ENCODE measurements around the gene CDX1.

CDX1 gene
- total RNA-seq, result 0 reads per million in 2 donors

DNA sequence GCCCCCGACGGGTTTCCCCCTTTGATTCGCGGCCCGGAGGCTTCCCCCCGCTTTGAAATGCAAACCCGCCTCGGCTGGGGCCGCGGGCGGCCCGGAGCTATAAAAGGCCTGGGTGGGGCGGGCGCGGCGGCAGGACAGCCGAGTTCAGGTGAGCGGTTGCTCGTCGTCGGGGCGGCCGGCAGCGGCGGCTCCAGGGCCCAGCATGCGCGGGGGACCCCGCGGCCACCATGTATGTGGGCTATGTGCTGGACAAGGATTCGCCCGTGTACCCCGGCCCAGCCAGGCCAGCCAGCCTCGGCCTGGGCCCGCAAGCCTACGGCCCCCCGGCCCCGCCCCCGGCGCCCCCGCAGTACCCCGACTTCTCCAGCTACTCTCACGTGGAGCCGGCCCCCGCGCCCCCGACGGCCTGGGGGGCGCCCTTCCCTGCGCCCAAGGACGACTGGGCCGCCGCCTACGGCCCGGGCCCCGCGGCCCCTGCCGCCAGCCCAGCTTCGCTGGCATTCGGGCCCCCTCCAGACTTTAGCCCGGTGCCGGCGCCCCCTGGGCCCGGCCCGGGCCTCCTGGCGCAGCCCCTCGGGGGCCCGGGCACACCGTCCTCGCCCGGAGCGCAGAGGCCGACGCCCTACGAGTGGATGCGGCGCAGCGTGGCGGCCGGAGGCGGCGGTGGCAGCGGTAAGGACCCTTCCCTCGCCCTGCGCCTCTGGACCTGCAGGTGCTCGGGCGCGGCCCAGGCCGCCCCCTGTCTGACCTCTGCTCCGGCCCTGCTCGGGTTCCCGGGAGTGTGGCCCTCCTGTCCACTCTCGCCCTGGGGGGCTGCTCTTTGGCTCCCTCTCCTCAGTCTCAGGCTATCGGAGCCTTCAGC is at the start of gene CDX1:
Gene CDX1, plus strand, starts transcription at position 129 of the 862 bp plus-strand sequence. Its CDS starts 99 bp downstream, at position 228.
- no peak for DNase-seq

- no peak for DNase-seq
Observed at GRCh38 chr5:150117945-150118560, 48.5 kb upstream of the CDX1 start.

GRCh38 chr5:150118561-150119229 is 47.9 kb upstream of the CDX1 start:
- DNase-seq, result no peak

DNA sequence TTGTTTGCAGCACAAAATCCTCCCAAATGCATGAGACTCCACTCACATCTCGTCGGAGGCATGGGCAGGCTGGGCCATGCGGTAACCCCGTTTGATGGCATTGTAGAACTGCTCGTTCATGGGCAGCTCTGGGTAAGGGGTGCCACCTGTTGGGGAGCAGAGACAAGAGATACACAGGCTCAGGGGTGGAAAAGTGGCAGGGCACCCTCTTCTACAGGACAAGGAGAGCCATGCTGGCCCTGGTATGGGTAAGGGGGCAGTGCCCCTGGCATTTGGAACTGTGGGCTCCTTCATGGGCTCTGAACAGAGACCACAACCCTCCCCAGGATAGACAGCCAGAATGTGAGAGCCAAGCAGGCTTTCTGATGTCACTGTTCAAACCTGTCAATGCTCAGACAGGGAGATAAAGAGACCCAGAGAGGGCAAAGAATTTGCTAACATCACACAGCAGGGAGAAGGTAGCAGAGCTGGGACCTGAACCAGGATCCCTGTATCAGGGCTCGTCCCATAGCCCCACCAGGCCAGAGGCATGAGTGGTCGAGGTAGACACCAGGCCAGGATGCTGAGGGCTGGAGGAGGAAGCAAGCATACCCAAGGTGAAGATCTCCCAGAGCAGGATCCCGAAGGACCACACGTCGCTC is 47.0 kb upstream of the CDX1 start:
- DNase-seq, result no peak

GRCh38 chr5:150120062-150120441 is 46.5 kb upstream of the CDX1 start:
- DNase-seq, result no peak

GRCh38 chr5:150120617-150121447 is 45.7 kb upstream of the CDX1 start:
- DNase-seq, result no peak

DNA sequence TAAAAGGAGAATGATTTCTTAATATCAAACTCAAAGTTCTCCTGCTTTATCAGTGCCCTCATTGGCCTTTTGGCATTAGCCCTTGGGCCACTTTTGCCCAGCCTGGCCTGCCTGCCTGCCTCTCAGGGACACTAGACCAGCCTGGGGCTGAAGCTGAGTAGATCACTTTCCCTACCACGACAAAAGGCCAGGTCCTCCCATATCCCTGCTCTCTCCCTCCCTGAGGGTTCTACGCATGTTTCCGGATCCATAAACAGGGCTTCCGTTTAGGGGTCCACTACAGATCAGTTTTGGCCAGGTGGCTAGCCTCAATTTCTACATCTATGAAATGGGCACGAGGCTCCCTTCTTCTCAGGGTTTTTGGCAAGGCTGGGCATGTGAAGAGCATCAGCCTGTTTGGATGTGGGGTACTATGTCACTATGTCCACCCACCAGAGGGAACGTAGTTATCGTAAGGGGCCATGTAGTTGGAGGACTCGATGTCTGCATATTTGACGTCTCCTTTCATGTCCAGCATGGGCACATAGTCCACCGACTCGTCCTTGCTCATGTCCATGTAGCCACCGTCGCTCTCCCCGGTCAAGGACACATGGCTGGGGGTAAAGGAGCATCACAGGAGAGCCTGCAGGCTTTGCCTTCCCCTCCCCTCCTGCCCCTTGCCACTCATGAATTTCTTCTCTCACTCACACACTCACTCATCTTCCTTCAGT is 45.0 kb upstream of the CDX1 start:
- DNase-seq, result no peak

DNA sequence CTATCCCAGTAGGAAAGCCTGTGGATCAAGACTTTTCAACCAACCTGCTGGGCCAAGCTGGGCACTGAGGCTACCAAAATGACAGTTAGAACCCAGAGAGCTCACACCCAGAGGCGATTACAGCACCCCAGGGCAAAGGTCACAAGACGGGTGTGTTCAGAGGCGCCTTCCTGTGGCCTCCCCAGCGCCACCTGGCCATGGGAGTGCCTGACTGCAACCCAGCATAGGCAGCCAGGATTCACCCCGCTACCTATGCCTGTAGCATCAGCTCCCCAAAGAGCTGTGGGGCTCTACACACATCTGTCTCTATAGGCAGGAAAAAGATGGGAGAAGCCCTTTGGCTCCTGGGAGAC is 44.4 kb upstream of the CDX1 start:
- DNase-seq, result no peak

DNA sequence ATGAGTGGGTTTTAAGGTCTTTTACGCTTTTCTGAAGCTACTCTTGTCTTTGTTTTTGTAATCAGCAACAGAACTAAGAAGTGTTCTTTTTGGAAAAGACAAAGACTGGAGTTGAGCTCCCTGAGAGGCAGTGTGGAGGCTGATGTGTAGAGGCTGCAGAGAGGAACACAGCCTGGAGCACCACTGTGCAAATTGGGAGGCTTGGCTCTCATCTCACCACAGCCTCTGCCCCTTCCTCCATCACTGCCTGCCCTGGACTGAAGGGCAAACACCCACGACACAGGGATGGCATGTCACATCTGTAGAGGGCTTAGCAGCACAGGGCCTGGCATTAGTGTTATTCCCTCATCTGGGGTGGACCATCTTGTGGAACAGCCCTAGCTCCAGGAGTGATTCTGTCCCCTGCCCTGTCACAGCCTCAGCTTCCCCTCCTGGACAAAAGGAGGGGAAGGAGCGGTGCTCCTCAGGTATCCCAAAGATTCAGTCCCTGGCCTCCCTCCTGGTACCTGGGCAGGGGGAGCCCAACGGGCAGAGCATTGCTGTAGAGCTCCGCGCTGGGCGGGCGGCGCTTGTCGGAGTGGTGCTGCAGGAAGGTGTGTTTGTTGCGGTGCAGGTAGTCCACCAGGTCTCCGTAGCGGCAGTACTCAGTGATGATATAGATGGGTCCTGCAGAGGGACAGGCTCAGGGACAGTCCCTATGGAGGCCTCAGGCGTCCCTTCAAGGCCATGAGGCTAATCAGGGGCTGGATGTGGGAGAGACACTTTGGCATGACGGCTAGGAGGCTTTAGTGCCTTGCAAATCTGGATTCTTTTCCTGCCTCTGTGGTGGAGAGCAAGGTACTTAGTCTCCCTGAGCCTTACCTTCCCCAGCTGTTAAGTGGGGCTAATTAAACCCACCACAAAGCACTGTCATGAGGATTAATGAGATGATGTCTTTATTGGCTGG is 43.8 kb upstream of the CDX1 start:
- DNase-seq, result no peak

DNA sequence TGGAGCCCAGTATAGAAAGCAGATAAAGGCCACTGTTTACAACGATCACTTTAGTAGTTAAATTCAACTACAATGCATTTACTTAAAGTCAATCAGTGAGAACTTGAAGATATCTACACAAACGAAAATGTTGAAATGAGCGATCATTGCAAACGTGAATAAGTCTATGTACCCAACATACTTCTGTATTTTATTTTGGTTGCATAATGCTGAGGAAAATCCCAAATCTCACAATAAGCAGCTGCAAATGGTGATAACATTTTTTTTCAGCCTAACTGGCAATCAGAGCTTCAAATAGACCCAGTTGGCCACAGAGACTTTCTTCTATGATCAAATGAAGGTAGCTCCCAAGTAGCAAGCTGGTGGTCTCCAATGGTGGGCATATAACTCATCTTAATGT is 43.0 kb upstream of the CDX1 start:
- DNase-seq, result no peak

DNA sequence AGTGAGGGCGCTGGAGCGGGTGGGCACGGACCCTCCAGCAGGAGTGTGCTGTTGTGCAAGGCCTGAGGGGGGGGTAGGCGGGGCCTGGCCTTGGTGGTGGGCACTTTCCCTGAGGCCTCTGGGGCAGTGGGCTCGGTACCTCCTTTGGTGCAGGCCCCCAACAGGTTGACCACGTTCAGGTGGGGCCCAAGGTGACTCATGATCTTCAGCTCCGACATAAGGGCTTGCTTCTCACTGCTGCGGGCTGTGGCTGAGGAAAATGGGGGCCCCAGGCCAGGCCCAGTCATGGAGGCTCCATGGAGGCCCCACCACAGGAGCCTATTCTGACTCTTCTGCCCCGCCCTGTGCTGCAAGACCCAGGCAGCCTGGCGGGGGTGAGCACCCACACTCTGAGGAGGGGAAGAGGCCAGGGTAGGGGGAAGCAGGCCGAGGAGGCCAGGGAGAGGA is 42.4 kb upstream of the CDX1 start:
- DNase-seq, result no peak

- no peak for DNase-seq
Observed at GRCh38 chr5:150124596-150124995, 42.0 kb upstream of the CDX1 start.

DNA sequence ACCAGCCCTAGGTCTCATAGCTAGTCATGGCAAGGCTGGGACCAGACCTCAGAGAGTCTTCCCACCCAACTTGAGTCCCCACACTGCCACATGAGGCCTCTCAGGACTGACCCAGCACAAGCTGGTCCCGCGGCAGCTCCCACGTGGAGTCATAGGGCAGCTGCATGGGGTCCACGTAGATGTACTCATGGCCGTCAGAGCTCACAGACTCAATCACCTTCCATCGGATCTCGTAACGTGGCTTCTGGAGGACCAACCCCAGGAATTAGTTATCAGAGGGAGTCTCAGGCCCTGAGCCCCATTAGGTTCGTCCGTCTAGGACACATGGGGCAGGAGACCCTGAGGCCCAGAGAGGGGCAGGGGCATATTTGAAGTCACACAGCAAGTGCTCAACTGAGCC is 41.2 kb upstream of the CDX1 start:
- no peak for DNase-seq

DNA sequence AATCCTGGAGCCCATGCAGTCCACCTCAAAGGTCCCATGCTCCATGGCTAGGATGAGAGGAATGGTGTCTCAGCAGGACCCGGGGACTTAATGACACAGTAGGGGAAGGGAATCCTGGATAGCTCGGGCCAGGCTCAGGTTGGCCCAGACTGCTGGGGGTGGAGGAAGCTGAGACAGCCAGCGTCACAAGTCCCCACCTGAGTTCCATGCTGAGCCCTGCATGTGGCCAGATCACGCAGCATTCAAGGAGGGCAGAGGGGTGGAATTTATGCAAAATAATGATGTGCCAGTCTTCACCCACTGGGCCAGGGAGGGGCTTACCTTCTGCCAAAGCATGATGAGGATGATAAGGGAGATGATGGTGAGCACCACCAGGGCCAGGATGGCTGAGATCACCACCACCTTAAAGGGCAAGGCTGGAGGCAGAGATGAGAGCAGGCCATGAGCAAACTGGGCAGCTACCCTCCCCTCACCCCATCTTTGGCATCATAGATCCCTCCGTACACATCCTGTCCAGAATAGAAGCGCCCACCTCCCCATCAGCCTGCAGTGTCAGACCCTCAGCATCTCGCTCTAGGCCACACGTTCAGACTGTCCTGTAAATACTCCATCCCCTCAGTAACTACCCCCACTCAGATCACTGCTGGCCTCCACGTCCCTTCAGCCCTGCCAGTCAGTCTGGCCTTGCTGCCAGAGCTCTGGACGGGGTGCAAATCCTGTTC is 40.2 kb upstream of the CDX1 start:
- DNase-seq, result no peak

DNA sequence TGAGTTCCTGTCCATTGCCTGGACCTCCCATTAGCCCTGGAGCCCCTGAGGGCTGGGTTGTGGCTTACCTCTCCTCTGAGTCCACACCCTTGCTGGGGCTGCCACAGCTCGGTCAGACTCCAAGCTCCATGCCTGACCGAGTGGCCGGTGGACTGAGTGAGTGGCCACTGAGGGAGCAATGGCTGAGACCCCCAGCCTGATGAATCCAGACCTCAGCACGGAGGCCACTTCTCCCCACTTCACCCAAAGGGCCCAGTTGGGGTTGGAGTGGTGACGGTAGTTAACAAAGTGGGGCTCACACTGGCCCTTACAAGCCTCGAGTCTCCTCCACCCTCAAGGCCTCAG is 39.7 kb upstream of the CDX1 start:
- no peak for DNase-seq

- no peak for DNase-seq
Observed at GRCh38 chr5:150129454-150129812, 37.1 kb upstream of the CDX1 start.

DNA sequence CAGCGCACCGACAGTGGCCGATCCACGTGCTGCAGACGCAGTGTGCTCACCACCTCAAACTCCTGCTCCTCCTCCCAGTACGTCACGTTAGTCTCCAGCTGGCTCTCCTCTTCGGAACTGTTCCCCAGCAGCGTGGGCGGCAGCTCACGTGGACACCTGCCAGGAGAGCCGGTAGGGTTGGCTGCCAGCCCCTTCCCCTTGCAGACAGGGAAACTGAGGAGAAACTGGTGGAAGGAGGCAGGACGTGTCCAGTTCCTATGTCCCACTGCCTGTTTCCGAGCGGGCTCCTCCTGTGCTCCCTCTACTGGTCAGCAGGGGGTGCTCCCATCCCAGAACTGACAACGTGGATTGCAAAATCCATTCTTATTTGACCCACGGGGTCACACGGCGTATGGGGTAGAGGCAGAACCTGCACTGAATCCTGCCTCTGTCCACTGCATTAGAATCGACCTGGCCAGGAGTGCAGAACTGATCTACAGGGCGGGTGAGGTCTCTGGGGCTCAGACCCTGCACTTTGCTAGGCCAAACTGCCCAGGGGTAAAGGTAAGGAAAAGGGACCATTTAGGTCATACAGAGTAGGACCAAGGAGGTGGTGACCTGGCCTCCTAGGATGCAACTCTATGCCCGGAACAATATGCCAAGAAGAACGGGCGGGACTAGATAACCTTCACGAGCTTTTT is 36.6 kb upstream of the CDX1 start:
- no peak for DNase-seq

GRCh38 chr5:150130493-150130922 is 36.1 kb upstream of the CDX1 start:
- no peak for DNase-seq

GRCh38 chr5:150131461-150131860 is 35.1 kb upstream of the CDX1 start:
- no peak for DNase-seq

Measured in T-helper 9 cell (primary cell).